ENCODE measurements around the gene NRSN1. TPM values are rescaled to one million over a fixed set of nuclear protein-coding genes. Genes with fewer than 3 reads are reported as not detected.

Gene NRSN1
- total RNA-seq, 1 experiment from 2014 or later: not detected

- H3K36me3 Mint-ChIP-seq (ENCODE audit: insufficient read depth in 1 of 3, low read depth in 3 of 3): no peaks in the 10 kb centered on the region; a peak in 1 of 7 replicates
Observed at GRCh38 chr6:24092407-24092806, 33.6 kb upstream of the NRSN1 start.

More at GRCh38 chr6:24092407-24092806, 33.6 kb upstream of the NRSN1 start:
- no peak overlapping the region for H3K4me2 ChIP-seq (ENCODE audit: insufficient read depth, insufficient read length, low read length)
- no peaks in the 10 kb centered on the region for H3K23me2 ChIP-seq (ENCODE audit: insufficient read length, low read depth, low read length, poor library complexity, severe bottlenecking)
- H3K4ac ChIP-seq (ENCODE audit: low read depth, low read length): no peak overlapping the region
- no peak overlapping the region for H4K8ac ChIP-seq (replicated peaks; ENCODE audit: insufficient read length, low read depth, low read length)
- no peak overlapping the region for H3K14ac ChIP-seq (ENCODE audit: insufficient read depth, low read length)
- no peaks in the 10 kb centered on the region for H3K79me1 ChIP-seq (ENCODE audit: insufficient read depth, low read depth, low read length, poor library complexity, severe bottlenecking)
- no peak overlapping the region for H3K9ac ChIP-seq (ENCODE audit: extremely low read depth, insufficient read length, low read length)
- H4K91ac ChIP-seq (ENCODE audit: insufficient read length, low read depth, low read length): no peak overlapping the region
- H3K27me3 ChIP-seq (ENCODE audit: insufficient read depth, low read length): no peaks in the 10 kb centered on the region
- no peak overlapping the region for H3K27ac Mint-ChIP-seq
- H2BK20ac ChIP-seq (ENCODE audit: low read depth, low read length, poor library complexity, severe bottlenecking): no peak overlapping the region
- no peak overlapping the region for H3T11ph ChIP-seq (ENCODE audit: low read length)
- no peak overlapping the region for H2AK5ac ChIP-seq (ENCODE audit: insufficient read length, low read length)
- H3K9me3 ChIP-seq (ENCODE audit: control insufficient read depth, low read depth, low read length): no peaks in the 10 kb centered on the region
- H3K4me3 Mint-ChIP-seq: no peak overlapping the region
- no peak overlapping the region for H3K23ac ChIP-seq (ENCODE audit: insufficient read length, low read depth, low read length)
- peaks cover 2% of the 10 kb centered on the region; the same call in 1 of the 2 replicates for H3K27me3 Mint-ChIP-seq (ENCODE audit: low read depth)
- DNase-seq: no peak
- WGBS (ENCODE audit: extremely low coverage, insufficient read length, low lambda C conversion rate): no CpG with 5 or more reads among the region's 3 CpGs
- H3K4me1 ChIP-seq (ENCODE audit: insufficient read depth, low read length): no peaks in the 10 kb centered on the region
- H2AFZ ChIP-seq (ENCODE audit: low read length): no peak overlapping the region
- no peaks in the 10 kb centered on the region for H3K9me3 Mint-ChIP-seq
- H2BK15ac ChIP-seq (ENCODE audit: low read depth, low read length): no peak overlapping the region
- H4K20me1 ChIP-seq (ENCODE audit: control insufficient read depth, insufficient read depth, insufficient read length): no peaks in the 10 kb centered on the region
- no peak overlapping the region for H3K27ac ChIP-seq (ENCODE audit: insufficient read length, low read depth, low read length)
- no peaks in the 10 kb centered on the region for H3K4me1 Mint-ChIP-seq
- no peak overlapping the region for H3K56ac ChIP-seq (ENCODE audit: insufficient read length, low read depth, low read length)
- H2BK12ac ChIP-seq (ENCODE audit: insufficient read length, low read depth, low read length): no peak overlapping the region
- TF ChIP-seq CTCF (conservative IDR thresholded peaks at IDR 0.05): no peak
- H3K18ac ChIP-seq (ENCODE audit: insufficient read length, low read depth, low read length): no peak overlapping the region
- H2BK120ac ChIP-seq (ENCODE audit: low read depth, low read length, poor library complexity, severe bottlenecking): no peak overlapping the region
- H2BK5ac ChIP-seq (ENCODE audit: insufficient read length, low read length): no peak overlapping the region
- no peaks in the 10 kb centered on the region for H3K79me2 ChIP-seq (ENCODE audit: insufficient read depth, low read length)
- no peak overlapping the region for H4K5ac ChIP-seq (ENCODE audit: insufficient read length, low read depth, low read length)
